Gastrocnemius medialis (tissue), 4 donors: ENCODE data around the gene ARL2BP. TPM values are rescaled to one million over a fixed set of nuclear protein-coding genes. Genes with fewer than 3 reads are reported as not detected.

ENCODE experiments used
- ATAC-seq, 2 donors: fragments of 150-250 bp; one replicate each; pipeline ENCODE4 v1.9.1; 2016
- DNase-seq, 2 donors: peaks; one replicate each; pipeline ENCODE4 v3.0.0-alpha.2; 2019
- H3K27ac ChIP-seq, 4 donors: fragments of 200-600 bp; sonication (generic); 1 replicate in 1 of 4; 2 replicates in 3 of 4; pipeline ENCODE4 v1.5.1; 2016 to 2018; ENCODE audit warnings: mild to moderate bottlenecking in 2 of 4, moderate library complexity in 1 of 4
- H3K27me3 ChIP-seq, 3 donors: fragments of 200-600 bp; sonication (generic) in 2 of 3; 1 replicate in 1 of 3; 2 replicates in 2 of 3; pipeline versions ENCODE4 v1.5.1 to v1.6.0; 2016 to 2019; ENCODE audit warnings: mild to moderate bottlenecking in 1 of 3, moderate library complexity in 1 of 3
- H3K36me3 ChIP-seq, 2 donors: fragments of 200-600 bp; sonication (generic) in 1 of 2; one replicate each; pipeline ENCODE4 v1.5.1; 2017 to 2018
- H3K4me1 ChIP-seq, 2 donors: fragments of 200-600 bp; sonication (generic) in 1 of 2; one replicate each; pipeline ENCODE4 v1.5.1; 2016 to 2017; ENCODE audit warnings: mild to moderate bottlenecking in 2 of 2
- H3K4me3 ChIP-seq, 4 donors: fragments of 200-600 bp; sonication (generic) in 3 of 4; 1 replicate in 1 of 4; 2 replicates in 3 of 4; pipeline ENCODE4 v1.5.1; 2016 to 2019; ENCODE audit warnings: mild to moderate bottlenecking in 2 of 4
- H3K9me3 ChIP-seq, 3 donors: fragments of 200-600 bp; sonication (generic) in 2 of 3; 1 replicate in 1 of 3; 2 replicates in 2 of 3; pipeline ENCODE4 v1.5.1; 2016 to 2019
- POLR2A ChIP-seq, 2 donors: fragments of 450-650 bp; IDR thresholded peaks; one replicate each; pipeline ENCODE4 v1.6.1; 2017; ENCODE audit warnings: antibody characterized with exemption in 2 of 2, mild to moderate bottlenecking in 2 of 2, moderate library complexity in 2 of 2
- in situ Hi-C, 4 donors: fragments of 200-750 bp; cut with MboI; loops; one replicate each; pipeline versions ENCODE4 v1.15.0 to v1.8.0; 2017; ENCODE audit warnings: low sequenced_read_pairs in 4 of 4
- intact Hi-C: fragments of 100-400 bp; cut with DNase I; formaldehyde crosslinking; loops from one replicate; pipeline ENCODE4 v1.15.1; 2023; ENCODE audit warnings: low total_unique reads
- total RNA-seq, 4 donors: library from RNA; depleted of rRNA; stranded (reverse); fragments of >200 nt; gene quantifications; one replicate each; pipeline versions ENCODE4 v1.1.0 to v1.2.3, GENCODE V29; 2016
- TF ChIP-seq, protein P1 (sequence below), 5 experiments: fragments of 450-650 bp in 3 of 5; fragments of 200-600 bp in 2 of 5; sonication (generic) in 2 of 5; IDR thresholded peaks in 4 of 5; conservative IDR thresholded peaks in 1 of 5; 1 replicate in 4 of 5; 2 replicates in 1 of 5; pipeline ENCODE4 v1.5.1; 2016 to 2019; ENCODE audit warnings: antibody characterized with exemption in 5 of 5, mild to moderate bottlenecking in 3 of 5, moderate library complexity in 3 of 5

Gene ARL2BP
- total RNA-seq, 4 donors from 2014 or later: 25.5 to 52.6 (median 44.5) TPM

DNA sequence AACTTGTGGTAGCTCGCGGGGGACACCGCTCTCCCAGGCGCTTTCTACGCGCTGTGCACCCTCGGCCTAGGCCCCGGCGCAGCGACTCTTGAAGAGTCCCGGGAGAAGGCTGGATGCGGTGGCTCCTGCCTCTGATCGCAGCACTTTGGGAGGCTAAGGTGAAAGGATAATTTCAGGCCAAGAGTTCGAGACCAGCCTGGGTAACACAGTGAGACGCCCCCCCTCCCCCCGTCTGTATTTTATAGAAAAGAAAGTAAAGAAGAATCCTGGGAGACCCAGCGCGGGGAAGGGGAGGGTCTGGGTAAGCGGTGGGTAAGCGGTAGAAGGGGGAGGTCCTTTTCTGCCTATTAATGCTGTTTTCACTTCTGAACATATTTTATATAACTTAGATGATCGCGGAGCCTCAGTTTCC lies 39.9 kb downstream of the ARL2BP start:
- in situ Hi-C loops: no loop called here
- TF ChIP-seq, protein P1, sequence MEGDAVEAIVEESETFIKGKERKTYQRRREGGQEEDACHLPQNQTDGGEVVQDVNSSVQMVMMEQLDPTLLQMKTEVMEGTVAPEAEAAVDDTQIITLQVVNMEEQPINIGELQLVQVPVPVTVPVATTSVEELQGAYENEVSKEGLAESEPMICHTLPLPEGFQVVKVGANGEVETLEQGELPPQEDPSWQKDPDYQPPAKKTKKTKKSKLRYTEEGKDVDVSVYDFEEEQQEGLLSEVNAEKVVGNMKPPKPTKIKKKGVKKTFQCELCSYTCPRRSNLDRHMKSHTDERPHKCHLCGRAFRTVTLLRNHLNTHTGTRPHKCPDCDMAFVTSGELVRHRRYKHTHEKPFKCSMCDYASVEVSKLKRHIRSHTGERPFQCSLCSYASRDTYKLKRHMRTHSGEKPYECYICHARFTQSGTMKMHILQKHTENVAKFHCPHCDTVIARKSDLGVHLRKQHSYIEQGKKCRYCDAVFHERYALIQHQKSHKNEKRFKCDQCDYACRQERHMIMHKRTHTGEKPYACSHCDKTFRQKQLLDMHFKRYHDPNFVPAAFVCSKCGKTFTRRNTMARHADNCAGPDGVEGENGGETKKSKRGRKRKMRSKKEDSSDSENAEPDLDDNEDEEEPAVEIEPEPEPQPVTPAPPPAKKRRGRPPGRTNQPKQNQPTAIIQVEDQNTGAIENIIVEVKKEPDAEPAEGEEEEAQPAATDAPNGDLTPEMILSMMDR (IDR thresholded peaks at IDR 0.05 in 4 of 5, conservative IDR thresholded peaks at IDR 0.05 in 1 of 5): no peak
- no peak for TF ChIP-seq POLR2A (IDR thresholded peaks at IDR 0.05)
- H3K4me1 ChIP-seq: peaks cover 0 to 4% of the 10 kb centered on the region in 2 donors
- intact Hi-C loops: no loop called here
- no peaks in the 10 kb centered on the region for H3K36me3 ChIP-seq
- no peak overlapping the region for H3K27ac ChIP-seq
- H3K4me3 ChIP-seq: peak overlapping the region; percentile 55 to 76 (median 61)
- H3K27me3 ChIP-seq: peaks cover 12 to 22% (median 17%) of the 10 kb centered on the region in 3 donors
- DNase-seq (no peak), ATAC-seq (no peak)
- H3K9me3 ChIP-seq: no peaks in the 10 kb centered on the region

DNA sequence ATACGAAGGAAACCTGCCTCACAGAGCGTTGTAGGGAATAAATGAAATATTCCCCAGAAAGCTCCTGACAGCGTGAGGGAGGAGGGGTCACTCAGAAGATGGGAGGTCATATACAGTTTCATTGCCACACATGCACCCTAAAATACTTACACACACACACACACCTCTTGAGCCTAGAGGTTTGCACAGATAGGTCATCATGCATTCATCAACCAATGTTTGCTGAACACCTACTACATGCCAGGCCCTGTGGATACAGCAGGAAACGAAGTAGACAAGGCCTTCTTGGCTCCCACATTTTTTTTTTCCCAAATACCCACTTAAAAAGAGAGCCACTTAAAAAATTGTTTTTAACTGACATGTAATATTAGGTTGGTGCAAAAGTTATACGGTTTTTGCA lies 40.3 kb downstream of the ARL2BP start:
- TF ChIP-seq, protein P1 (IDR thresholded peaks at IDR 0.05 in 4 of 5, conservative IDR thresholded peaks at IDR 0.05 in 1 of 5): no peak
- no peak for TF ChIP-seq POLR2A (IDR thresholded peaks at IDR 0.05)
- Histone ChIP-seq H3K27ac (no peak overlapping the region), H3K4me1 (peaks cover 0 to 4% of the 10 kb centered on the region in 2 donors), H3K4me3 (no peak overlapping the region), H3K27me3 (peaks cover 12 to 22% (median 17%) of the 10 kb centered on the region in 3 donors), H3K9me3 (no peaks in the 10 kb centered on the region), H3K36me3 (no peaks in the 10 kb centered on the region)
- no peak for DNase-seq
- no peak for ATAC-seq
- in situ Hi-C loops: no loop called here
- intact Hi-C loops: no loop called here

DNA sequence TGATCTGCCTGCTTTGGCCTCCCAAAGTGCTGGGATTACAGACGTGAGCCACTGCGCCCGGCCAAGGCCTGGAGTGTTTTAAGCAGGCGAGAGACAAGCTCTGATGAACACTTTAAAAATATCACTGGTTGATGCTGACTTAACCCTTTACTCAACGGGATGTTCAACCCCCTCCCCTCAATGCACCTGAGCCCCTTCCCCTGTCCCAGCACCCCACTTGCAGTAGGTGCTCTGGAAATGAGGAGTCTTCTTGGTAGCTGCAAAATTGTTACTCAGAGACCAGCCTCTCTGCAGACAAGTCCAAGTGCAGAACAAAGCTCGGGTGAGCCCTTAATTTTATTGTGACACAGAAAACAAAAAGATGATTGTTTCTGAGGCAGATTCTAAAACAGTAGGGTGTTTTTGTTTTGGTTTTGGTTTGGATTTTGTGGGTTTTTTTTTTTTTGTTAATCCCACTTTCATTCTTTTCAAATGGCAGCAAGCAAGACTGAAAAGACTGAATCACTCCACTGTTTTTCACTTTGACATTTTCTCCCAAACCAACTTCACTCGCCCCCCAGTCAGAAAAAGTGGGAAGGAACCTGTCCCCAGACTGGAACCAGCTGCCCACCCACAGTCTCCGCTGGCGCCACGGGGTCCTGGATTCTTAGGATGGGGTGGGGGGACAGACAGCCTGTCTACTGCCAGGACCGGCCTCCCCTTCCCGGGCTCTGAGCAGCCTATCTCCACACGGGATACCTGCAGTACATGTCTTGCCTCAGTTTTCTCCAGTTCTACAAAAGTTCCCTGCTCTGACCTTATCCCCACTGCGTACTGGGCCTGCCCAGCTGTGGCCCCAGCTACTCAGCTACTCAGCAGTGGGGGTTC lies 44.6 kb downstream of the ARL2BP start:
- Histone ChIP-seq H3K4me3 (no peak overlapping the region), H3K4me1 (peaks cover 0 to 4% of the 10 kb centered on the region in 2 donors), H3K9me3 (no peaks in the 10 kb centered on the region), H3K27ac (no peak overlapping the region), H3K27me3 (peaks cover 0 to 5% (median 4%) of the 10 kb centered on the region in 3 donors), H3K36me3 (no peaks in the 10 kb centered on the region)
- in situ Hi-C loops: no loop called here
- no peak for TF ChIP-seq POLR2A (IDR thresholded peaks at IDR 0.05)
- TF ChIP-seq, protein P1 (IDR thresholded peaks at IDR 0.05 in 4 of 5, conservative IDR thresholded peaks at IDR 0.05 in 1 of 5): no peak
- ATAC-seq (no peak), DNase-seq (no peak)
- intact Hi-C loops: no loop called here

DNA sequence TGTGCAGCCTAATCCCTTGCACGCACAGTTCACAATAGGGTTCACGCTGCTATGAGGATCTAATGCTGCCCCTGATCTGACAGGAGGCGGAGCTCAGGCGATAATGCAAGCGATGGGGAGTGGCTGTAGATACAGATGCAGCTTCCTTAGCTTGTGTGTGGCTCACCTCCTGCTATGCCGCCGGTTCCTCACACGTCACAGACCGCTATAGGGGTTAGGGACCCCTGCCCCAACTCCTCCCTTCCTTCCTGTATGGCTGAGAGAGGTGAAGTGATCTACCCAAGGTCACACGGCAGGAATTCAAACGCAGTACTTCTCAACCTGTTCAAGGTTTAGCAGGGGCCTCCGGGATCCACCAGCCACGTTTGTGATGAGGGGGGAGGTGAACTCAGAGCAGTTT lies 52.8 kb downstream of the ARL2BP start:
- no peak overlapping the region for H3K27ac ChIP-seq
- DNase-seq: no peak
- no peaks in the 10 kb centered on the region for H3K27me3 ChIP-seq
- intact Hi-C loops (loop anchor here (5.0 kb wide), 1 partner anchor 311 kb away; the partner anchor contains the start of gene NLRC5), in situ Hi-C loops (no loop called here)
- no peak for ATAC-seq
- TF ChIP-seq POLR2A (IDR thresholded peaks at IDR 0.05): no peak
- TF ChIP-seq, protein P1 (IDR thresholded peaks at IDR 0.05 in 4 of 5, conservative IDR thresholded peaks at IDR 0.05 in 1 of 5): no peak
- no peaks in the 10 kb centered on the region for H3K9me3 ChIP-seq
- H3K4me1 ChIP-seq: peaks cover 9 to 19% of the 10 kb centered on the region in 2 donors
- no peak overlapping the region for H3K4me3 ChIP-seq
- no peaks in the 10 kb centered on the region for H3K36me3 ChIP-seq
